ENCODE measurements around the gene WDR18. TPM values are rescaled to one million over a fixed set of nuclear protein-coding genes. Genes with fewer than 3 reads are reported as not detected.

Gene WDR18
- total RNA-seq (24.6 TPM), polyA plus RNA-seq (ENCODE audit: insufficient read depth in 1 of 8, insufficient read length in 8 of 8, low replicate concordance in 1 of 8) (10 to 100 TPM; 25.9 to 46.9 (median 32.8) TPM)
- long read RNA-seq, donor 1, transcript WDR18-202 (10 exons, 1,608 nt): major isoform, 13 of 14 reads
- long read RNA-seq, donor 1, partial matches to known transcripts: 0 of 14 reads
- long read RNA-seq, donor 1, other reads (novel, unspliced or antisense): 0 of 14 reads
- long read RNA-seq, donor 2: 0 reads
- long read RNA-seq, donor 3, transcript WDR18-202 (10 exons, 1,608 nt): major isoform, 15 of 16 reads
- long read RNA-seq, donor 3, partial matches to known transcripts: 0 of 16 reads
- long read RNA-seq, donor 3, other reads (novel, unspliced or antisense): 0 of 16 reads
- long read RNA-seq, donor 4, transcript WDR18-202 (10 exons, 1,608 nt): major isoform, 11 of 19 reads
- long read RNA-seq, donor 4, partial matches to known transcripts: 5 of 19 reads
- long read RNA-seq, donor 4, other reads (novel, unspliced or antisense): 0 of 19 reads
- long read RNA-seq, donor 5, transcript WDR18-202 (10 exons, 1,608 nt): major isoform, 38 of 38 reads
- long read RNA-seq, donor 5, partial matches to known transcripts: 0 of 38 reads
- long read RNA-seq, donor 5, other reads (novel, unspliced or antisense): 0 of 38 reads
- long read RNA-seq, donor 6, transcript WDR18-202 (10 exons, 1,608 nt): major isoform, 26 of 29 reads
- long read RNA-seq, donor 6, partial matches to known transcripts: 0 of 29 reads
- long read RNA-seq, donor 6, other reads (novel, unspliced or antisense): 0 of 29 reads
- long read RNA-seq, donor 7, transcript WDR18-202 (10 exons, 1,608 nt): major isoform, 13 of 13 reads
- long read RNA-seq, donor 7, partial matches to known transcripts: 0 of 13 reads
- long read RNA-seq, donor 7, other reads (novel, unspliced or antisense): 0 of 13 reads
- long read RNA-seq, donor 8, transcript WDR18-202 (10 exons, 1,608 nt): major isoform, 11 of 14 reads
- long read RNA-seq, donor 8, partial matches to known transcripts: 0 of 14 reads
- long read RNA-seq, donor 8, other reads (novel, unspliced or antisense): 0 of 14 reads
- long read RNA-seq, donor 9, transcript WDR18-202 (10 exons, 1,608 nt): major isoform, 11 of 11 reads
- long read RNA-seq, donor 9, partial matches to known transcripts: 0 of 11 reads
- long read RNA-seq, donor 9, other reads (novel, unspliced or antisense): 0 of 11 reads
- long read RNA-seq, donor 10, transcript WDR18-202 (10 exons, 1,608 nt): major isoform, 19 of 20 reads
- long read RNA-seq, donor 10, partial matches to known transcripts: 0 of 20 reads
- long read RNA-seq, donor 10, other reads (novel, unspliced or antisense): 0 of 20 reads
- long read RNA-seq, donor 11, transcript WDR18-202 (10 exons, 1,608 nt): major isoform, 13 of 13 reads
- long read RNA-seq, donor 11, partial matches to known transcripts: 0 of 13 reads
- long read RNA-seq, donor 11, other reads (novel, unspliced or antisense): 0 of 13 reads

- Histone ChIP-seq H3K36me3 (ENCODE audit: control insufficient read depth, insufficient read depth, low read length) (peaks cover 32% of the 10 kb centered on the region), H3K27me3 (ENCODE audit: control insufficient read depth, insufficient read depth, low read length) (peaks cover 4% of the 10 kb centered on the region), H3K27ac (ENCODE audit: low read length) (peak within 1 kb of the TSS; percentile 88), H3K9me3 (replicated peaks; ENCODE audit: control insufficient read depth, low read depth, low read length) (no peaks in the 10 kb centered on the region), H3K4me1 (ENCODE audit: control insufficient read depth, insufficient read depth, low read length) (peaks cover 27% of the 10 kb centered on the region), H3K4me3 (ENCODE audit: low read length) (peak within 1 kb of the TSS; percentile 100)
- under 1% methylated on average over 78 of the region's 78 CpGs for WGBS (ENCODE audit: insufficient coverage)
- peak; percentile 97 for DNase-seq
Measured at GRCh38 chr19:984165-984967, at the start of gene WDR18. WDR18 (plus strand) TSS chr19:984345; CDS start chr19:984354, 9 bp downstream.

DNA sequence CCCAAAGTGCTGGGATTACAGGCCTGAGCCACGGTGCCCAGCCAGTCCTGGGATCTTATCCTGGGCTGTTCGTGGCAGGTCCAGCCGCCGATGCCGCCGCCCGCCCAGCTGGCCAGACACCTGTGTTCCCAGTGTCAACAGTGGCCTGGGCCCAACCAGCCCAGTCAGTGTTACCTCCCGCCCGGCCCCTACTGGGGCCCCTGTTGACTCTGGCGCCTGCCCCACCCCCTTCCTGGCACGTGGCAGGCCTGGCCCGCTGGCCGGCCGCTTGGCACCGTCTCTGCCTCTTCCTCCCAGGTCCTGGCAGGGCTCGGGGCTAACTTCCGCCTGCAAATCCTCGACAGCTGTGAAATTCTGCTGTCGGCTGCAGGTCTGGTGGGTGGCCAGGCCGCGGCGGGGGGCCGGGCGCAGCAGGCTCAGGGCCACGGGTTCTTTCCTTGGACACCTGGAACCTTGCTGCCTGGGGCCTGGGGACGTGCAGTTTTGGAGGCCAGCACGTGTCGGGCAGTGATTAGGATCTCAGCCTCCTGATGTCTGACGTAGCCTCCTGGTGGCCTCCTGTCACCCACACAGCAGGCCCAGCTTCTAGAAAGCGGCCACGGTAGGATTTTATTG is 49.2 kb upstream of the WDR18 start:
- peaks cover 40% of the 10 kb centered on the region for H3K4me1 ChIP-seq (ENCODE audit: control insufficient read depth, insufficient read depth, low read length)
- H3K27me3 ChIP-seq (ENCODE audit: control insufficient read depth, insufficient read depth, low read length): peaks cover 28% of the 10 kb centered on the region
- no peak overlapping the region for H3K4me3 ChIP-seq (ENCODE audit: low read length)
- peak overlapping the region; percentile 82 for H3K27ac ChIP-seq (ENCODE audit: low read length)
- H3K36me3 ChIP-seq (ENCODE audit: control insufficient read depth, insufficient read depth, low read length): peaks cover 10% of the 10 kb centered on the region
- peak; percentile 94 for DNase-seq
- H3K9me3 ChIP-seq (replicated peaks; ENCODE audit: control insufficient read depth, low read depth, low read length): no peaks in the 10 kb centered on the region
- WGBS (ENCODE audit: insufficient coverage): 7% methylated on average over 29 of the region's 31 CpGs

- no peak for DNase-seq
- peaks cover 28% of the 10 kb centered on the region for H3K27me3 ChIP-seq (ENCODE audit: control insufficient read depth, insufficient read depth, low read length)
- peaks cover 10% of the 10 kb centered on the region for H3K36me3 ChIP-seq (ENCODE audit: control insufficient read depth, insufficient read depth, low read length)
- H3K9me3 ChIP-seq (replicated peaks; ENCODE audit: control insufficient read depth, low read depth, low read length): no peaks in the 10 kb centered on the region
- no peak overlapping the region for H3K4me3 ChIP-seq (ENCODE audit: low read length)
- H3K27ac ChIP-seq (ENCODE audit: low read length): no peak overlapping the region
- 94% methylated on average over 5 of the region's 10 CpGs for WGBS (ENCODE audit: insufficient coverage)
- H3K4me1 ChIP-seq (ENCODE audit: control insufficient read depth, insufficient read depth, low read length): peaks cover 48% of the 10 kb centered on the region
Measured at GRCh38 chr19:936175-936546, 48.0 kb upstream of the WDR18 start.

- no peaks in the 10 kb centered on the region for H3K9me3 ChIP-seq (replicated peaks; ENCODE audit: control insufficient read depth, low read depth, low read length)
- no peak overlapping the region for H3K27ac ChIP-seq (ENCODE audit: low read length)
- peaks cover 24% of the 10 kb centered on the region for H3K27me3 ChIP-seq (ENCODE audit: control insufficient read depth, insufficient read depth, low read length)
- peaks cover 49% of the 10 kb centered on the region for H3K4me1 ChIP-seq (ENCODE audit: control insufficient read depth, insufficient read depth, low read length)
- no peak for DNase-seq
- no peak overlapping the region for H3K4me3 ChIP-seq (ENCODE audit: low read length)
- peaks cover 10% of the 10 kb centered on the region for H3K36me3 ChIP-seq (ENCODE audit: control insufficient read depth, insufficient read depth, low read length)
- 86% methylated on average over 10 of the region's 16 CpGs for WGBS (ENCODE audit: insufficient coverage)
Measured at GRCh38 chr19:937259-937694, 46.9 kb upstream of the WDR18 start.

- Histone ChIP-seq H3K27ac (ENCODE audit: low read length) (no peak overlapping the region), H3K9me3 (replicated peaks; ENCODE audit: control insufficient read depth, low read depth, low read length) (no peaks in the 10 kb centered on the region), H3K27me3 (ENCODE audit: control insufficient read depth, insufficient read depth, low read length) (peaks cover 18% of the 10 kb centered on the region), H3K4me3 (ENCODE audit: low read length) (no peak overlapping the region), H3K4me1 (ENCODE audit: control insufficient read depth, insufficient read depth, low read length) (peaks cover 38% of the 10 kb centered on the region), H3K36me3 (ENCODE audit: control insufficient read depth, insufficient read depth, low read length) (peaks cover 9% of the 10 kb centered on the region)
- 80% methylated on average over 17 of the region's 23 CpGs for WGBS (ENCODE audit: insufficient coverage)
- no peak for DNase-seq
Measured at GRCh38 chr19:938233-938923, 45.8 kb upstream of the WDR18 start.

GRCh38 chr19:939439-939838 is 44.7 kb upstream of the WDR18 start:
- Histone ChIP-seq H3K36me3 (ENCODE audit: control insufficient read depth, insufficient read depth, low read length) (peaks cover 9% of the 10 kb centered on the region), H3K4me3 (ENCODE audit: low read length) (no peak overlapping the region), H3K27me3 (ENCODE audit: control insufficient read depth, insufficient read depth, low read length) (peaks cover 14% of the 10 kb centered on the region), H3K9me3 (replicated peaks; ENCODE audit: control insufficient read depth, low read depth, low read length) (no peaks in the 10 kb centered on the region), H3K4me1 (ENCODE audit: control insufficient read depth, insufficient read depth, low read length) (peaks cover 28% of the 10 kb centered on the region), H3K27ac (ENCODE audit: low read length) (no peak overlapping the region)
- 90% methylated on average over 20 of the region's 22 CpGs for WGBS (ENCODE audit: insufficient coverage)
- no peak for DNase-seq

DNA sequence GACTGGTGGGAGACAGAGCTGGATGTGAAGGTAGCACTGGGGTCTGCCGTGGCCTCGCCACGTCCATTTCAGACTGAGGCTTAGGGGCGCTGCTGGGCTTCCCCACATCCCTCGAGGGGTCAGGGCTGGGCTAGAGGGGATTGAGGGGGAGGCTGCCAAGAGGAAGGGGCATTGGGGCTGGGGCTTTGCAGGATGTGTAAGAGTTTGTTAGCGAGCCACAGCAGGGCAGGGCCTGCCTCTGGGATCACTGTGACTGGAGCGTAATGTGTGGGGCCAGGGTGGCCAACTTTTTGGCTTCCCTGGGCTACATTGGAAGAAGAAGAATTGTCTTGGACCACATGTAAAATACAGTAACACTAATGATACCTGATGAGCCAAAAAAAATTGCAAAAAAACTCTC is 44.2 kb upstream of the WDR18 start:
- Histone ChIP-seq H3K27ac (ENCODE audit: low read length) (peak overlapping the region; percentile 76), H3K9me3 (replicated peaks; ENCODE audit: control insufficient read depth, low read depth, low read length) (no peaks in the 10 kb centered on the region), H3K4me3 (ENCODE audit: low read length) (no peak overlapping the region), H3K36me3 (ENCODE audit: control insufficient read depth, insufficient read depth, low read length) (peaks cover 9% of the 10 kb centered on the region), H3K27me3 (ENCODE audit: control insufficient read depth, insufficient read depth, low read length) (peaks cover 14% of the 10 kb centered on the region), H3K4me1 (ENCODE audit: control insufficient read depth, insufficient read depth, low read length) (peaks cover 24% of the 10 kb centered on the region)
- WGBS (ENCODE audit: insufficient coverage): 97% methylated on average over 6 of the region's 7 CpGs
- no peak for DNase-seq

DNA sequence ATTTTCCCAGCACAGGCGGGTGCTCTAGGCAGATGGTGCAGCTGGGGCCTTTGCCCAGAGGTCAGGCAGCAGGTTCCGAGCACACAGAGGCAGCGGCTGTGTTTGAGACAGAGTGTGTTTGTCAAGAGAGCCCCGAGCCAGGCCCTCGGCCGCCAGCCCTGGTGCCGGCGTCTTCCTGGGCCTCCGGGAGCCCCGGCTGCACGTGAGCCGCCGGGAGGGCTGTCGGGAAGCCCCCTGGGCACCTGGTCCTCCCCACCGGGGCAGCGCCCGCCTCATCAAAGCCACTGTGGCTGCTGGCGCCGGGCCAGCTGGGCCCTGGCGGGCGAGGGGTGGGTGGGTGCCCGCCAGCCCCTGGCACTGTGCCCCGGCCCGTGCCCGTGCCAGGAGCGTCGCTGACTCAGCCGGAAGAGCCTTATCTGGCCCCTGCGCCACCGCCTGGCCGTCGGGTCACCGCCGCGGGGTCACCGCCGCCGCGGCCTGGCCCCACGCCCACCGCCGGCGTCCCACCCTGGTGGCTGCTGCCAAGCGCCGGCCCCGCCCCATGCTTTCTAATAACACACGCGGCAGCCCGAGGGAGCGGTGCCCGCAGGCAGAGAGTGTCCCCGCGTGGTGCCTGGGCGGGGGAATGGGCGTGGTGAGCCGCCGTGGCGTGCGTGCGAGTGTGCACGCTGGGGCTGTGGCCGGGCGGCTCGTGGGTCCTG is 43.4 kb upstream of the WDR18 start:
- peaks cover 9% of the 10 kb centered on the region for H3K36me3 ChIP-seq (ENCODE audit: control insufficient read depth, insufficient read depth, low read length)
- H3K27ac ChIP-seq (ENCODE audit: low read length): peak overlapping the region; percentile 76
- WGBS (ENCODE audit: insufficient coverage): 73% methylated on average over 64 of the region's 64 CpGs
- H3K27me3 ChIP-seq (ENCODE audit: control insufficient read depth, insufficient read depth, low read length): peaks cover 14% of the 10 kb centered on the region
- DNase-seq: peak; percentile 73
- peaks cover 20% of the 10 kb centered on the region for H3K4me1 ChIP-seq (ENCODE audit: control insufficient read depth, insufficient read depth, low read length)
- H3K9me3 ChIP-seq (replicated peaks; ENCODE audit: control insufficient read depth, low read depth, low read length): no peaks in the 10 kb centered on the region
- no peak overlapping the region for H3K4me3 ChIP-seq (ENCODE audit: low read length)
